DMS79 treated with DMSO at 0.1 percent for 48 hours (cell line): ENCODE measurements around the gene GMFB.

Source experiments
- DNase-seq: peaks from one replicate; lab custom pipeline; 2025; lab: John Stamatoyannopoulos, UW

The GMFB gene

GRCh38 chr14:54425537-54426274 is 63.1 kb downstream of the GMFB start:
- DNase-seq: no peak

GRCh38 chr14:54425068-54425467 is 63.7 kb downstream of the GMFB start:
- no peak for DNase-seq
